Measurements from ENCODE around the gene CKM.

- TF ChIP-seq CTCF (IDR thresholded peaks at IDR 0.05) = no peak
- TF ChIP-seq POLR2AphosphoS5 (IDR thresholded peaks at IDR 0.05) = no peak
Observed at GRCh38 chr19:45361608-45362007, 38.9 kb upstream of the CKM start.

All from sigmoid colon (tissue), 4 donors.